Activated CD8-positive, alpha-beta memory T cell treated with anti-CD3 and anti-CD28 coated beads, Interleukin-2, amount 50 U/mL, for 24 hours (primary cell): ENCODE data around the gene P2RX2.

Experiments
- DNase-seq: peaks from one replicate; pipeline ENCODE4 v3.0.0-alpha.2; 2020; ENCODE audit errors: extremely low read depth

P2RX2 gene

GRCh38 chr12:132603240-132604150, 15.1 kb upstream of the P2RX2 start:
- no peak for DNase-seq

- DNase-seq, result no peak
Measured at GRCh38 chr12:132604151-132604618, 14.4 kb upstream of the P2RX2 start.

GRCh38 chr12:132604668-132605441, 13.7 kb upstream of the P2RX2 start:
- no peak for DNase-seq

GRCh38 chr12:132605892-132606291, 12.7 kb upstream of the P2RX2 start:
- DNase-seq, result no peak

- no peak for DNase-seq
Measured at GRCh38 chr12:132606466-132606865, 12.1 kb upstream of the P2RX2 start.

GRCh38 chr12:132606927-132607326, 11.6 kb upstream of the P2RX2 start:
- no peak for DNase-seq

GRCh38 chr12:132608231-132609171, 10.1 kb upstream of the P2RX2 start:
- DNase-seq, result no peak

GRCh38 chr12:132610051-132610759, 8.4 kb upstream of the P2RX2 start, which contains the start of gene LRCOL1:
LRCOL1 (minus strand) TSS chr12:132610582; CDS start chr12:132606251, 4,331 bp downstream.
- DNase-seq, result no peak

- no peak for DNase-seq
Measured at GRCh38 chr12:132610866-132611602, 7.5 kb upstream of the P2RX2 start.

- DNase-seq, result no peak
Measured at GRCh38 chr12:132611620-132612019, 7.0 kb upstream of the P2RX2 start.

- DNase-seq, result no peak
Measured at GRCh38 chr12:132614029-132614428, 4.5 kb upstream of the P2RX2 start.

GRCh38 chr12:132614861-132615578, 3.6 kb upstream of the P2RX2 start:
- DNase-seq, result peak; percentile 57

- no peak for DNase-seq
Measured at GRCh38 chr12:132615579-132616038, 3.0 kb upstream of the P2RX2 start.

- DNase-seq, result no peak
Measured at GRCh38 chr12:132617135-132617701, 1.4 kb upstream of the P2RX2 start.

- DNase-seq, result no peak
Measured at GRCh38 chr12:132617822-132618682, 524 bp upstream of the P2RX2 start.

GRCh38 chr12:132619071-132619385, 452 bp downstream of the P2RX2 start:
- no peak for DNase-seq

- DNase-seq, result no peak
Measured at GRCh38 chr12:132619386-132620112, 973 bp downstream of the P2RX2 start.
